Lower lobe of right lung (tissue), 2 donors: ENCODE measurements around the gene TM2D3. TPM values are rescaled to one million over a fixed set of nuclear protein-coding genes. Genes with fewer than 3 reads are reported as not detected.

Experiments used
- ATAC-seq, 2 donors: fragments of 200-7000 bp; cut with Tn5 transposase; one replicate each; pipeline ENCODE4 v1.9.1; 2020 to 2022; ENCODE audit warnings: mild to moderate bottlenecking in 2 of 2, moderate library complexity in 2 of 2
- DNase-seq: peaks from one replicate; pipeline ENCODE4 v3.0.0-alpha.2; 2020
- H3K27ac ChIP-seq: fragments of 200-600 bp; one replicate; pipeline ENCODE4 v1.8.0; 2022
- H3K27me3 ChIP-seq: fragments of 200-600 bp; one replicate; pipeline ENCODE4 v1.8.0; 2022; ENCODE audit warnings: low read depth
- H3K36me3 ChIP-seq: fragments of 200-600 bp; one replicate; pipeline ENCODE4 v1.8.0; 2022; ENCODE audit warnings: mild to moderate bottlenecking
- H3K4me1 ChIP-seq: fragments of 200-600 bp; one replicate; pipeline ENCODE4 v1.8.0; 2022
- H3K4me3 ChIP-seq: fragments of 200-600 bp; one replicate; pipeline ENCODE4 v1.8.0; 2022; ENCODE audit warnings: mild to moderate bottlenecking
- H3K9me3 ChIP-seq: fragments of 200-600 bp; one replicate; pipeline ENCODE4 v1.8.0; 2022
- intact Hi-C: fragments of 100-400 bp; cut with DNase I; formaldehyde crosslinking; loops from one replicate; pipeline ENCODE4 v1.11.0; 2022
- total RNA-seq: library from RNA; stranded (reverse); fragmentation: NEBNext Ultra II Directional; extraction: Animal tissue kit (Norgen Biotek cat#: 25700); gene quantifications from one replicate; pipeline ENCODE4 v1.2.1, GENCODE V29; 2021
- TF ChIP-seq, protein P1 (sequence below): fragments of 200-600 bp; IDR thresholded peaks from one replicate; pipeline ENCODE4 v1.8.0; 2022; ENCODE audit warnings: antibody characterized with exemption, mild to moderate bottlenecking
- donor health status: DM: no; HTN: yes; CAD: no; lungs with severe emphysema.

Gene TM2D3
- total RNA-seq, 1 donor from 2014 or later: 49.2 TPM

DNA sequence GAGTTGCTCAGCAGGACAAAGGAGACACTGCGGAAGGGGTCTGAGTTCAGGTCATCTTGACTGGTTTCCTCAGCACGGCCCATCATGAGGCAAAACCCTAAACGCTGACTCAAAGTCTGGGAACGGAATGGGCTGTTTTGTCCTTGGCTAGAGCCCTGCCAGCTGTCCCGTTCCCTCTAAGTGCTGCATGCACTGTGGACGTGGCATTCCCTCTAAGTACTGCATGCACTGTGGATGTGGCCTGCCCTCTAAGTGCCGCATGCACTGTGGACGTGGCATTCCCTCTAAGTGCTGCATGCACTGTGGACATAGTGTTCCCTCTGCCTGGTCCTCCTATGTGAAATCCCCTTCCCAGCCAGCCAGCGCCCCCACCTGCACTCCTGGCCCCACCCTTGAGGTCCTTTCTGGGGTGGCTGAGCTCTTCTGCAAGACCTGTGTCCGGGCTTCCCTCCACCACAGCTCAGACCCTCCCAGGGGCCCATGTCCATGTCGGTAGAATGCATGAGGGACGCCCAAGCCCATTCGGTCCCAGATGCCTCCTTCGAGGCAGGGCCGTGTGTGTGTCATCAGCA lies 36.7 kb downstream of the TM2D3 start:
- intact Hi-C loops: no loop called here
- peaks cover 7% of the 10 kb centered on the region for H3K4me1 ChIP-seq
- H3K4me3 ChIP-seq: no peak overlapping the region
- TF ChIP-seq, protein P1, sequence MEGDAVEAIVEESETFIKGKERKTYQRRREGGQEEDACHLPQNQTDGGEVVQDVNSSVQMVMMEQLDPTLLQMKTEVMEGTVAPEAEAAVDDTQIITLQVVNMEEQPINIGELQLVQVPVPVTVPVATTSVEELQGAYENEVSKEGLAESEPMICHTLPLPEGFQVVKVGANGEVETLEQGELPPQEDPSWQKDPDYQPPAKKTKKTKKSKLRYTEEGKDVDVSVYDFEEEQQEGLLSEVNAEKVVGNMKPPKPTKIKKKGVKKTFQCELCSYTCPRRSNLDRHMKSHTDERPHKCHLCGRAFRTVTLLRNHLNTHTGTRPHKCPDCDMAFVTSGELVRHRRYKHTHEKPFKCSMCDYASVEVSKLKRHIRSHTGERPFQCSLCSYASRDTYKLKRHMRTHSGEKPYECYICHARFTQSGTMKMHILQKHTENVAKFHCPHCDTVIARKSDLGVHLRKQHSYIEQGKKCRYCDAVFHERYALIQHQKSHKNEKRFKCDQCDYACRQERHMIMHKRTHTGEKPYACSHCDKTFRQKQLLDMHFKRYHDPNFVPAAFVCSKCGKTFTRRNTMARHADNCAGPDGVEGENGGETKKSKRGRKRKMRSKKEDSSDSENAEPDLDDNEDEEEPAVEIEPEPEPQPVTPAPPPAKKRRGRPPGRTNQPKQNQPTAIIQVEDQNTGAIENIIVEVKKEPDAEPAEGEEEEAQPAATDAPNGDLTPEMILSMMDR: no peak
- no peaks in the 10 kb centered on the region for H3K9me3 ChIP-seq
- H3K27ac ChIP-seq: no peak overlapping the region
- ATAC-seq (peak; percentile 15 to 19), DNase-seq (no peak)
- H3K36me3 ChIP-seq: no peaks in the 10 kb centered on the region
- no peaks in the 10 kb centered on the region for H3K27me3 ChIP-seq

- ATAC-seq: no peak
- H3K4me3 ChIP-seq: no peak overlapping the region
- intact Hi-C loops: no loop called here
- peaks cover 7% of the 10 kb centered on the region for H3K4me1 ChIP-seq
- H3K36me3 ChIP-seq: no peaks in the 10 kb centered on the region
- no peaks in the 10 kb centered on the region for H3K27me3 ChIP-seq
- H3K9me3 ChIP-seq: no peaks in the 10 kb centered on the region
- no peak overlapping the region for H3K27ac ChIP-seq
- TF ChIP-seq, protein P1: no peak
- DNase-seq: no peak
Measured at GRCh38 chr15:101614761-101615160, 37.4 kb downstream of the TM2D3 start.

GRCh38 chr15:101614001-101614585 lies 38.1 kb downstream of the TM2D3 start:
- intact Hi-C loops: no loop called here
- H3K9me3 ChIP-seq: no peaks in the 10 kb centered on the region
- TF ChIP-seq, protein P1: no peak

DNA sequence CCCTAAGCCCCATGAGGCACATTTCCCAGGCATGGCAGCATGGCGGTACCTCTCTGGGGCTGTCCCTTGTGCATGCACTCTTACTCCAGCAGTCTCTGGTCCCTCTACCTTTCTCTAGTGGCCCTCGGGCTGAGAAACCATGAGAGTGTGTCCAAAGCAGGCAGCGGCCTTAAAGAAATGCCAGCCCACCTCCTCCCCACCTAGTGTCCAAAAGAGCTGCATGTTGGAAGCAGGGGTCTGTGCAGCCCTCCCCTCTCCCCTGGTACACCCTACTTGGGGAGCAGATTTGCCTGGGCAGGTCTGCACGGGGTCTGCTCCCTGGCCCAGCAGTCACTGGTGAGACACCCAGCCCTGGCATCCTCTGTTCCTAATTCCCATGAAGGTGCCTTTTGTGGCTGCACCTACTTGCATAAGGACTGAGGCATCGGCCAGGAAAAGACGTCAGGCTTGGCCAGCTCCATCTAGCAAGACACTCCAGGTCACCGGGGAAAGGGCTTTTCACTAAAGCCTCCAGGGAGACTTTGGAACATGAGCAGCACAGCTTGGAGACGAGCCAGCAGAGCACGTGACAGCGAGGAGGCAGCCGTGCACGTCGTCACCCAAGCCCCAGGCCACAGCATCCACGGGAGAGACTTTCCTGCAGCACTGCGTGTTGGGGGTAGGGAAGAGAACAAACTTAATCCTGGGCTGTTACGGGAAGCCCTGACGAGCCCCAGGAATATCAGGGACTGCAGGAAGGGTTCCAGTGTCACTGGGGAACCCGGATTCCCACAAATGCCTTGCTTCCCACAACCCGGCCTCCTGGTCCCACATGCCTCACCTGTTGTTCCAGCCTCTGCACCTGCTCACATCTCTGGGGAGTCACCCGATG lies 38.8 kb downstream of the TM2D3 start:
- intact Hi-C loops: no loop called here
- H3K4me3 ChIP-seq: no peak overlapping the region
- DNase-seq (no peak), ATAC-seq (no peak)
- no peaks in the 10 kb centered on the region for H3K36me3 ChIP-seq
- no peaks in the 10 kb centered on the region for H3K27me3 ChIP-seq
- H3K9me3 ChIP-seq: no peaks in the 10 kb centered on the region
- TF ChIP-seq, protein P1: no peak
- H3K27ac ChIP-seq: no peak overlapping the region
- peaks cover 7% of the 10 kb centered on the region for H3K4me1 ChIP-seq

More at GRCh38 chr15:101614001-101614585, 38.1 kb downstream of the TM2D3 start:
- Histone ChIP-seq H3K27me3 (no peaks in the 10 kb centered on the region), H3K36me3 (no peaks in the 10 kb centered on the region), H3K27ac (no peak overlapping the region), H3K4me1 (peaks cover 7% of the 10 kb centered on the region), H3K4me3 (no peak overlapping the region)
- ATAC-seq (no peak), DNase-seq (no peak)

DNA sequence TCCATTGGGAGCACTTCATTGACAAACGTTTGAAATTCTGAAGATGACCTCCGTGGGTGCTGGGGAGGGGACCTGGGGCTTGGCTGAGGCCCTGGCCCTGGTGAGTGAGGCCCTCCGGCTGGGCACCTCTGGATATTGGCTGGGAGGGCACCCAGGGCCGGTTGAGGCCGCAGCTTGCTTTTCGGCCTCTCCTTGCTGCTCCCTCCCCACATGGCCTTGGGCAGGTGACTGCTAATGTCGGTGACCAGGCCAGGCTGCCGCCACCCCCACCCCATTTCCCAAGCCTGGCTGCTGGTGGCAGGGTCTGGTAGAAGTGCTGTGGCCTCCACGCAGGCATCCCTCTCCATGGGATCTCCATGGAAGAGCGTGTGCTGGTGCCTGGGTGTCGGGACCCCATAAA lies 39.5 kb downstream of the TM2D3 start:
- DNase-seq (no peak), ATAC-seq (no peak)
- TF ChIP-seq, protein P1: no peak
- Histone ChIP-seq H3K9me3 (no peaks in the 10 kb centered on the region), H3K36me3 (no peaks in the 10 kb centered on the region), H3K27ac (no peak overlapping the region), H3K27me3 (no peaks in the 10 kb centered on the region), H3K4me3 (no peak overlapping the region), H3K4me1 (peaks cover 7% of the 10 kb centered on the region)
- intact Hi-C loops: no loop called here
